ENCODE data around the gene LCLAT1.

DNA sequence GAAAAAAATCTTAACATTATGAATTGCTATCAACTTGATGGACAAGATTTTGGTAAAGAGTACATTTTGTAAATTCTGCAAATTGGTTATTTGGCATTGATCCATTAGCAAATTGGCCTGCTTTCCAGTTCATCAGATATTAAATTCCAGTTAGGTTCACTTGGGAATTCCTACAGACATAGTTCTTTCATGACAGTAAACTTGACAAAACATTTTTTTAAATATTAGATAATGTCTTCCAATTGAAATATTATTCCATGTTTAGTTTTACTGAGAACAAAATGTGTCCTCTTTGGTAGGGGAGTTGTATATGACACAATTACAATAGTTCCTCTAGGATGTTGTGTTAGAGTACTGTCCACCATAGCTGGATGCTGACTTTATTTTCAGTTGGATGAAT, 141.9 kb downstream of the LCLAT1 start:
- no peak for TF ChIP-seq ZNF274 (IDR thresholded peaks at IDR 0.05; ENCODE audit: low read depth, low read length)
- no peak for TF ChIP-seq SUZ12 (IDR thresholded peaks at IDR 0.05; ENCODE audit: extremely low read depth, insufficient read depth, insufficient read length)
